ENCODE data around the gene KCNAB2. TPM values are rescaled to one million over a fixed set of nuclear protein-coding genes. Genes with fewer than 3 reads are reported as not detected.

The KCNAB2 gene
- total RNA-seq, 1 donor from 2014 or later: 8.8 TPM

- no peak for TF ChIP-seq POLR2A (IDR thresholded peaks at IDR 0.05)
- TF ChIP-seq CTCF (IDR thresholded peaks at IDR 0.05): no peak
- TF ChIP-seq POLR2AphosphoS5 (IDR thresholded peaks at IDR 0.05; ENCODE audit: insufficient read depth in 1 of 2, low read depth in 1 of 2): no peak
- Histone ChIP-seq H3K27ac (no peak overlapping the region), H3K9me3 (no peaks in the 10 kb centered on the region), H3K4me3 (no peak overlapping the region), H3K36me3 (no peaks in the 10 kb centered on the region), H3K27me3 (no peaks in the 10 kb centered on the region), H3K4me1 (no peaks in the 10 kb centered on the region)
- intact Hi-C loops (cut with DNase I): no loop called here
- no peak for DNase-seq (ENCODE audit: extremely low spot score in 2 of 2)
Observed at GRCh38 chr1:6106977-6107376, 61.3 kb downstream of the KCNAB2 start.

- H3K4me1 ChIP-seq: no peaks in the 10 kb centered on the region
- no peak for DNase-seq (ENCODE audit: extremely low spot score in 2 of 2)
- H3K9me3 ChIP-seq: no peaks in the 10 kb centered on the region
- H3K27me3 ChIP-seq: no peaks in the 10 kb centered on the region
- no peak for TF ChIP-seq CTCF (IDR thresholded peaks at IDR 0.05)
- TF ChIP-seq POLR2A (IDR thresholded peaks at IDR 0.05): no peak
- TF ChIP-seq POLR2AphosphoS5 (IDR thresholded peaks at IDR 0.05; ENCODE audit: insufficient read depth in 1 of 2, low read depth in 1 of 2): no peak
- H3K36me3 ChIP-seq: no peaks in the 10 kb centered on the region
- no peak overlapping the region for H3K27ac ChIP-seq
- intact Hi-C loops (cut with DNase I): no loop called here
- H3K4me3 ChIP-seq: no peak overlapping the region
Observed at GRCh38 chr1:6107409-6108356, 62.0 kb downstream of the KCNAB2 start.

- H3K27me3 ChIP-seq: no peaks in the 10 kb centered on the region
- H3K36me3 ChIP-seq: no peaks in the 10 kb centered on the region
- DNase-seq (ENCODE audit: extremely low spot score in 2 of 2): no peak
- intact Hi-C loops (cut with DNase I): no loop called here
- H3K4me3 ChIP-seq: no peak overlapping the region
- TF ChIP-seq POLR2A (IDR thresholded peaks at IDR 0.05) (no peak), CTCF (IDR thresholded peaks at IDR 0.05) (no peak), POLR2AphosphoS5 (IDR thresholded peaks at IDR 0.05; ENCODE audit: insufficient read depth in 1 of 2, low read depth in 1 of 2) (no peak)
- no peak overlapping the region for H3K27ac ChIP-seq
- no peaks in the 10 kb centered on the region for H3K4me1 ChIP-seq
- no peaks in the 10 kb centered on the region for H3K9me3 ChIP-seq
Observed at GRCh38 chr1:6108476-6108875, 62.8 kb downstream of the KCNAB2 start.

GRCh38 chr1:6108937-6109614 lies 63.4 kb downstream of the KCNAB2 start:
- Histone ChIP-seq H3K27me3 (no peaks in the 10 kb centered on the region), H3K9me3 (no peaks in the 10 kb centered on the region), H3K4me1 (no peaks in the 10 kb centered on the region), H3K27ac (no peak overlapping the region), H3K36me3 (no peaks in the 10 kb centered on the region), H3K4me3 (no peak overlapping the region)
- peak in 1 of 3 experiments; percentile 15 for TF ChIP-seq CTCF (IDR thresholded peaks at IDR 0.05)
- TF ChIP-seq POLR2AphosphoS5 (IDR thresholded peaks at IDR 0.05; ENCODE audit: insufficient read depth in 1 of 2, low read depth in 1 of 2): no peak
- intact Hi-C loops (cut with DNase I): no loop called here
- no peak for DNase-seq (ENCODE audit: extremely low spot score in 2 of 2)

- no peaks in the 10 kb centered on the region for H3K36me3 ChIP-seq
- no peak overlapping the region for H3K4me3 ChIP-seq
- no peaks in the 10 kb centered on the region for H3K27me3 ChIP-seq
- no peaks in the 10 kb centered on the region for H3K4me1 ChIP-seq
- intact Hi-C loops (cut with DNase I): no loop called here
- no peaks in the 10 kb centered on the region for H3K9me3 ChIP-seq
- no peak for DNase-seq (ENCODE audit: extremely low spot score in 2 of 2)
- no peak overlapping the region for H3K27ac ChIP-seq
- no peak for TF ChIP-seq CTCF (IDR thresholded peaks at IDR 0.05)
Observed at GRCh38 chr1:6109688-6110087, 64.0 kb downstream of the KCNAB2 start.
